ENCODE results near the gene LGALS7. TPM values are rescaled to one million over a fixed set of nuclear protein-coding genes. Genes with fewer than 3 reads are reported as not detected.
"Not testable (repeated sequence)": the region's sequence is repeated elsewhere in the genome, so short reads cannot be mapped to it uniquely, and the experiment has no call there.

LGALS7 gene
- polyA plus RNA-seq, 1 experiment: not detected

DNA sequence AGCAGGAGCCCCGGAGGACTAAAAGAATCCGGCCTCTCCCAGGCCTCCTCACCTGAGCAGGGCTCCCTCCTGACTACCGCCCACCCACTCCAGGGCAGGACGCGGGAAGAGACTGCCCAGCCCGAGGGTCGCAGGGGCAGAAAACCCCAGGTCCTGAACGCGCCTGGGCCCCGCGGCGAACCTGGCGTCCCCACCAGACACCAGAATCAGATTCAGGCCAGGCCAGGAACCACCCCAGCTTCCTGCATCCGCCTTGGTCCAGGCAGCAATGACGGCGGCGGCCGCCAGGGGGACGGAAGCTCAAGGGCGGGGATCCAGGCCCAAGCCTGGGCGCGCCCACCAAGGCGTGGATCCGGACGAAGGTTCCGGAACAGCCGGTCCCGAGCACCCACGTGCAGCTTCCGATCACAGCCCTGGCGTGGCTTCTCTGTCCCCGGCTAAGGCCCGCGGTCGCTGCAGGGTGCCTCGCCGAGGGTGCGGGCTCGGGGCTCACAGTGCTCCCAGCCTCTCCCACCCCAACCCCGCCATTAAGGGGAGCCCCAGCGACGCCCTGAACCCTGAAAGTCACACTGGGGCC lies 3.6 kb downstream of the LGALS7 start:
- Histone ChIP-seq H3K36me3 (ENCODE audit: control insufficient read depth, insufficient read depth, low read length) (no peaks in the 10 kb centered on the region), H3K4me3 (ENCODE audit: low read depth, low read length) (no peak overlapping the region), H3K27me3 (ENCODE audit: control insufficient read depth, insufficient read depth, low read length) (no peaks in the 10 kb centered on the region)
- DNase-seq (ENCODE audit: low read depth): no peak
- POLR2A ChIA-PET: interaction anchor here (0.5 kb wide), 1 partner anchor 1517 kb away, joined by 3 read pairs; no protein-coding TSS in a partner anchor
- TF ChIP-seq CTCF (IDR thresholded peaks at IDR 0.05; ENCODE audit: insufficient read depth, low read depth, low read length): peak; percentile 80
- CTCF ChIA-PET: interaction anchor here (0.6 to 1.7 kb wide), 23 partner anchors 9 to 1860 kb away, joined by 3 to 12 read pairs (median 3); no protein-coding TSS in a partner anchor

DNA sequence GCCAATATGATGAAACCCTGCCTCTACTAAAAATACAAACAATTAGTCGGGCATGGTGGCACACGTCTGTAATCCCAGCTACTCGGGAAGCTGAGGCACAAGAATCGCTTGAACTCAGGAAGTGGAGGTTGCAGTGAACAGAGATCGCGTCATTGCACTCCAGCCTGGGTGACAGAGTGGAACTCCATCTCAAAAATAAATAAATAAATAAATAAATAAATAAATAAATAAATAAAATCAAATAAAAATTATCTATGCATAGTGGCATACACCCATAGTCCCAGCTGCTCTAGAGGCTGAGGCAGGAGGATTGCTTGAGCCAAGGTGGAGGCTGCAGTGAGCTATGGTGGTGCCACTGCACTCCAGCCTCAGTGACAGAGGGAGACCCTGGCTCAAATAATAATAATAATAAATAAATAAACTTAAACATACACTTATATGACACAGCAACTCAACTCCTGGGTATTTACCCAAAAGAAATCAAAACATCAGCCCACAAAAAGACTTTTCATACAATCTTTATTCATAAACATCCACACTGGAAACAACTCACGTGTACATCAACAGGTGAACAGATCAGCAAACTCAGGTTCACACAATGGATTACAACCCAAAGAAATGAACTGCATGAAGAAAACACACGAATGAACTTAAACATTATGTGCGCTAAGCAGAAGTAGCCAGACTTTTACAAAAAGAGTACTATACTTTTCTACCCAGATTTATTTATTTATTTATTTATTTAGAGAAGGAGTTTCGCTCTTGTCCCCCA lies 6.9 kb downstream of the LGALS7 start:
- Histone ChIP-seq H3K36me3 (ENCODE audit: control insufficient read depth, insufficient read depth, low read length) (no peaks in the 10 kb centered on the region), H3K27me3 (ENCODE audit: control insufficient read depth, insufficient read depth, low read length) (no peaks in the 10 kb centered on the region), H3K4me3 (ENCODE audit: low read depth, low read length) (no peak overlapping the region)
- no peak for TF ChIP-seq CTCF (IDR thresholded peaks at IDR 0.05; ENCODE audit: insufficient read depth, low read depth, low read length)
- ChIA-PET POLR2A (no interaction called here), CTCF (no interaction called here)
- DNase-seq (ENCODE audit: low read depth): no peak

DNA sequence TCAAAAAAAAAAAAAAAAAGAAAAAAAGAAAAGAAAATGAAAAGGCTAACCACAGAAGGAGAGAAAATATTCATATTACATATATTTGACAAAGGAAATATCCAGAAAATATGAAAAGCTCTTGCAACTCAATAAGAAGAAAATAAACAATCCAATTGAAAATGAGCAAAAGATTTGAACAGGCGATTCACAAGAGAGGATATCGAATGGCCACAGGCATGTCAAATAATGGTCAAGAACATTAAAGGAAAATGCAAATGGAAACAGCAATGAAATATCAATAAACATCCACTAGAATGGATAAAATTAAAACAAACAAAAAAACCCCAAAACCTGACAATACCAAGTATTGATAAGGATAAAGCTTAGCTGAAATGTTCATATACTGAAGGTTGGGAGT lies 8.1 kb downstream of the LGALS7 start:
- ChIA-PET CTCF (no interaction called here), POLR2A (no interaction called here)
- Histone ChIP-seq H3K36me3 (ENCODE audit: control insufficient read depth, insufficient read depth, low read length) (no peaks in the 10 kb centered on the region), H3K27me3 (ENCODE audit: control insufficient read depth, insufficient read depth, low read length) (no peaks in the 10 kb centered on the region), H3K4me3 (ENCODE audit: low read depth, low read length) (no peak overlapping the region)
- TF ChIP-seq CTCF (IDR thresholded peaks at IDR 0.05; ENCODE audit: insufficient read depth, low read depth, low read length): no peak
- DNase-seq (ENCODE audit: low read depth): no peak

- no peaks in the 10 kb centered on the region for H3K36me3 ChIP-seq (ENCODE audit: control insufficient read depth, insufficient read depth, low read length)
- POLR2A ChIA-PET: no interaction called here
- CTCF ChIA-PET: no interaction called here
- DNase-seq (ENCODE audit: low read depth): no peak
- TF ChIP-seq CTCF (IDR thresholded peaks at IDR 0.05; ENCODE audit: insufficient read depth, low read depth, low read length): no peak
- H3K4me3 ChIP-seq (ENCODE audit: low read depth, low read length): no peak overlapping the region
- H3K27me3 ChIP-seq (ENCODE audit: control insufficient read depth, insufficient read depth, low read length): no peaks in the 10 kb centered on the region
Observed at GRCh38 chr19:38763795-38764220, 9.5 kb downstream of the LGALS7 start.

DNA sequence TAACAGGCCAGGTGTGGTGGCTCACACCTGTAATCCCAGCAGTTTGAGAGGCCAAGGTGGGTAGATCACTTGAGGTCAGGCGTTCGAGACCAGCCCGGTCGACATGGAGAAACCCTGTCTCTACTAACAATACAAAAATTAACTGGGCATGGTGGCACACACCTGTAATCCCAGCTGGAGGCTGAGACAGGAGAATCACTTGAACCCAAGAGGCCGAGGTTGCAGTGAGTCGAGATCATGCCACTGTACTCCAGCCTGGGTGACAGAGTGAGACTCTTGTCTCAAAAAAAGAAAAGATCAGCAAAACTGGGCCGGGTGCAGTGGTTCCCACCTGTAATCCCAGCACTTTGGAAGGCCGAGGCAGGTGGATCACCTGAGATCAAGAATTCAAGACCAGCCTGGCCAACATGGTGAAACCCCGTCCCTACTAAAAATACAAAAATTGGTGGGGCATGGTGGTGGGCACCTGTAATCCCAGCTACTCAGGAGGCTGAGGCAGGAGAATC lies 11.4 kb downstream of the LGALS7 start:
- H3K36me3 ChIP-seq (ENCODE audit: control insufficient read depth, insufficient read depth, low read length); H3K27me3 ChIP-seq (ENCODE audit: control insufficient read depth, insufficient read depth, low read length); DNase-seq (ENCODE audit: low read depth); POLR2A ChIA-PET; H3K4me3 ChIP-seq (ENCODE audit: low read depth, low read length): not testable (repeated sequence)
- CTCF ChIA-PET: interaction anchor here (1.8 kb wide), 1 partner anchor 8 kb away, joined by 10 read pairs; no protein-coding TSS in a partner anchor

DNA sequence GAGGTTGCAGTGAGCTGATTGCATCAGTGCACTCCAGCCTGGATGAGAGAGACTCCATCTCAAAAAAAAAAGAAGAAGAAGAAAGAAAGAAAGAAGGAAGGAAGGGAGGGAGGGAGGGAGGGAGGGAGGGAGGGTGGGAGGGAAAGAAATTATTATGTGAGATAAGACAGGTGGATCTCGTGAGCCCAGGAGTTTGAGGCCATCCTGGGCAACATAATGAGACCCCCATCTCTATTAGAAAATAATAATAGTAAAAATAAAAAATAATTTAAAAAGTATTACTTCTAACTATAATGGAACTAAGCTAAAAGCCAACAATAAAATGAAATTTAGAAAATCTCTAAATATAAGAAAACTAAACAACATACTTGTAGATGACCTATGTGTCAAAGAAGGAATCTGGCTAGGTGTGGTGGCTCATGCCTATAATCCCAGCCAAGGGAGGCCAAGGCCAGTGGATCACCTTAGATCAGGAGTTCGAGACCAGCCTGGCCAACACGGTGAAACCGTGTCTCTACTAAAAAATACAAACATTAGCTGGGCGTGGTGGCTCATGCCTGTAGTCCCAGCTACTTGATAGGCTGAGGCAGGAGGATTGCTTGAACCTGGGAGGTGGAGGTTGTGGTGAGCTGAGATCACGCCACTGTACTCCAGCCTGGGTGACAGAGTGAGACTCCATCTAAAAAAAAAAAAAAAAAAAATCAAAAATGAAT lies 12.4 kb downstream of the LGALS7 start:
- H3K4me3 ChIP-seq (ENCODE audit: low read depth, low read length); POLR2A ChIA-PET; H3K36me3 ChIP-seq (ENCODE audit: control insufficient read depth, insufficient read depth, low read length); H3K27me3 ChIP-seq (ENCODE audit: control insufficient read depth, insufficient read depth, low read length); DNase-seq (ENCODE audit: low read depth): not testable (repeated sequence)
- CTCF ChIA-PET: interaction anchor here (1.8 kb wide), 1 partner anchor 9 kb away, joined by 10 read pairs; no protein-coding TSS in a partner anchor
